Retinal pigment epithelial cell (primary cell): Measurements from ENCODE around the gene CCNA2.

ENCODE experiments used
- DNase-seq: peaks from one replicate; pipeline ENCODE4 v3.0.0-alpha.2; 2010; ENCODE audit warnings: low read depth
- H3K4me3 ChIP-seq: 2 replicates; pipeline ENCODE4 v1.5.1; 2011; ENCODE audit warnings: mild to moderate bottlenecking, low read length, control low read depth, moderate library complexity
- CTCF ChIP-seq: conservative IDR thresholded peaks from 2 replicates; pipeline ENCODE4 v1.5.1; 2011; ENCODE audit warnings: low read depth, low read length, control low read depth, inconsistent platforms

CCNA2 gene

GRCh38 chr4:121822796-121823504, 733 bp downstream of the CCNA2 start:
- H3K4me3 ChIP-seq: peak overlapping the region; percentile 88
- TF ChIP-seq CTCF: peak; percentile 33
- no peak for DNase-seq

- no peak for DNase-seq
- H3K4me3 ChIP-seq: peak overlapping the region; percentile 88
- no peak for TF ChIP-seq CTCF
These were observed 1.6 kb downstream of the CCNA2 start for GRCh38 chr4:121822047-121822446.

GRCh38 chr4:121819216-121819965, 4.3 kb downstream of the CCNA2 start:
- peak overlapping the region; percentile 26 for H3K4me3 ChIP-seq
- peak; percentile 82 for DNase-seq
- TF ChIP-seq CTCF: no peak

- no peak for DNase-seq
- TF ChIP-seq CTCF: no peak
These were observed 5.5 kb downstream of the CCNA2 start for GRCh38 chr4:121818215-121818614.

GRCh38 chr4:121817701-121818100, 6.0 kb downstream of the CCNA2 start:
- TF ChIP-seq CTCF: no peak
- H3K4me3 ChIP-seq: no peak overlapping the region
- no peak for DNase-seq

More at GRCh38 chr4:121818215-121818614, 5.5 kb downstream of the CCNA2 start:
- H3K4me3 ChIP-seq: no peak overlapping the region

- no peak for DNase-seq
- no peak overlapping the region for H3K4me3 ChIP-seq
- no peak for TF ChIP-seq CTCF
These were observed 6.7 kb downstream of the CCNA2 start for GRCh38 chr4:121817006-121817405.

GRCh38 chr4:121814756-121815155, 8.9 kb downstream of the CCNA2 start:
- DNase-seq: no peak
- TF ChIP-seq CTCF: no peak
- H3K4me3 ChIP-seq: no peak overlapping the region
